ENCODE results near the gene CMAS.
"Not testable (repeated sequence)": the region's sequence is repeated elsewhere in the genome, so short reads cannot be mapped to it uniquely, and the experiment has no call there.

CMAS gene

DNA sequence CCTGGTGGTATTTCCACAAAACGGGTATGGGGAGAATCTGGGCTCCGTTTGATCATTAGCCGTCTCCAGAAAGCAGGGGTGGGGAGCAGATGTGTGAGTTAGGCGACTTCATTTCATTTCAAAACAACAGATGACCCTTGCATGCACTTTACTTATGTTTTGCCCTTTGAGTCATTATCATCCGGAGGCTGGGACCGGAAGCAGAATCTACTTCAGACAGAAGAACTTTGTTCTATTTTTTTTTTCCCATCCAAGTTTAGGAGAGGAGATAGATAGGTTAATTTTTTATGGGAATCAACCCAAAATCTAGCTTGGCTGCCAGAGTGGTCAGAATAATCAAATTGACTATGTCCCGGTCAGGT is 31.3 kb upstream of the CMAS start:
- TF ChIP-seq CTCF (conservative IDR thresholded peaks at IDR 0.05; ENCODE audit: control insufficient read depth, insufficient read depth, low read depth, low read length) = no peak
- DNase-seq (ENCODE audit: low read depth) = peak; percentile 45
- H3K4me3 ChIP-seq (ENCODE audit: control insufficient read depth, low read depth, low read length) = no peak overlapping the region

DNA sequence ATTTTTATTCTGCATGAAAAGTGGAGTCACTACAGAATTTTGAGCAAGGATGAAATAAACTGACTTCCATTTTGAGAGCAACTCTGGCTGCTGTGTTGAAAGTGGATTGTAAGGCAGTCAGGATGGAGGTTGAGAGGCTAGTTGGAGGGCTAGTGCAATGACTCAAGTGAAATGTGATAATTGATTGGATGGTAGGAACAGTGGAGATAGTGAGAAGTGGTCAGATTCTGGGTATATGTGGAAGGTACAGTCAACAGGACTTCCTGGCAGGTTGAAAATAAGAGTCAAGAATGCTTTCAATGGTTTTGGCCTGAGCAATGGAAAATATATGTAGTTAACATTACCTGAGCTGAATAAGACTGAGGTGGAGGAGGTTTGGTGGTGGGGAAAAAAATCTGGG is 29.0 kb upstream of the CMAS start:
- H3K4me3 ChIP-seq (ENCODE audit: control insufficient read depth, low read depth, low read length) = no peak overlapping the region
- no peak for DNase-seq (ENCODE audit: low read depth)
- no peak for TF ChIP-seq CTCF (conservative IDR thresholded peaks at IDR 0.05; ENCODE audit: control insufficient read depth, insufficient read depth, low read depth, low read length)

GRCh38 chr12:22018860-22019259 is 27.2 kb upstream of the CMAS start:
- no peak overlapping the region for H3K4me3 ChIP-seq (ENCODE audit: control insufficient read depth, low read depth, low read length)
- peak; percentile 38 for TF ChIP-seq CTCF (conservative IDR thresholded peaks at IDR 0.05; ENCODE audit: control insufficient read depth, insufficient read depth, low read depth, low read length)
- peak; percentile 30 for DNase-seq (ENCODE audit: low read depth)

DNA sequence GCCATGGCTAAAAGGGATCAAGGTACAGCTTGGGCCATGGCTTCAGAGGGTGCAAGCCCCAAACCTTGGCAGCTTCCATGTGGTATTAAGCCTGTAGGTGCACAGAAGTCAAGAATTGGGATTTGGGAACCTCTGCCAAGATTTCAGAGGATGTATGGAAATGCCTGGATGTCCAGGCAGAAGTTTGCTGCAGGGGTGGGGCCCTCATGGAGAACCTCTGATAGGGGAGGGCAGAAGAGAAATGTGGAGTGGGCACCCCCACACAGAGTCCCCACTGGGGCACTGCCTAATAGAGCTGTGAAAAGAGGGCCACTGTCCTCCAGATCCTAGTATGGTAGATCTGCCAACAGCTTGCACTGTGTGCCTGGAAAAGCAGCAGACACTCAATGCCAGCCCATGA is 22.5 kb upstream of the CMAS start:
- not testable (repeated sequence) for DNase-seq (ENCODE audit: low read depth); H3K4me3 ChIP-seq (ENCODE audit: control insufficient read depth, low read depth, low read length)

DNA sequence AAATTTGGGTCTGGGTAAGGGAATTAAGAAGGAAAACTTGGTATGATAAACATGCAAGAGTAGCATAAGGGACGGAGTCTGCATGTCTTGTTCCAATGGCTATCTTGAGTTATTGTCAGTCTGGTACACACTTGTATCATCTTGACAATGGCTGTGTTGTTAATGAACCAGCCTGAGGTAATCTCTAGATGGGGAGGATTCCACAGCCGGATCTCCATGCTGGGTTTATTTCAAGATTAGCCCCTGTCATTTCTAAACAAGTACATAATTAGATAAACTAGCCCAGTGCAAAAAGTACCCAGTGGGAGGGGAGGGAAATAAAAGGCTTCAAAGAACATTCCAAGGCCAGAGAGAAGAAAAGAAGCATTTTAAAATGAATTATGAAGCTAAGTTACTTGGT is 16.5 kb upstream of the CMAS start:
- no peak for DNase-seq (ENCODE audit: low read depth)
- H3K4me3 ChIP-seq (ENCODE audit: control insufficient read depth, low read depth, low read length) = no peak overlapping the region
- no peak for TF ChIP-seq CTCF (conservative IDR thresholded peaks at IDR 0.05; ENCODE audit: control insufficient read depth, insufficient read depth, low read depth, low read length)

GRCh38 chr12:22029991-22030390 is 16.0 kb upstream of the CMAS start:
- no peak overlapping the region for H3K4me3 ChIP-seq (ENCODE audit: control insufficient read depth, low read depth, low read length)
- no peak for DNase-seq (ENCODE audit: low read depth)
- TF ChIP-seq CTCF (conservative IDR thresholded peaks at IDR 0.05; ENCODE audit: control insufficient read depth, insufficient read depth, low read depth, low read length) = no peak

DNA sequence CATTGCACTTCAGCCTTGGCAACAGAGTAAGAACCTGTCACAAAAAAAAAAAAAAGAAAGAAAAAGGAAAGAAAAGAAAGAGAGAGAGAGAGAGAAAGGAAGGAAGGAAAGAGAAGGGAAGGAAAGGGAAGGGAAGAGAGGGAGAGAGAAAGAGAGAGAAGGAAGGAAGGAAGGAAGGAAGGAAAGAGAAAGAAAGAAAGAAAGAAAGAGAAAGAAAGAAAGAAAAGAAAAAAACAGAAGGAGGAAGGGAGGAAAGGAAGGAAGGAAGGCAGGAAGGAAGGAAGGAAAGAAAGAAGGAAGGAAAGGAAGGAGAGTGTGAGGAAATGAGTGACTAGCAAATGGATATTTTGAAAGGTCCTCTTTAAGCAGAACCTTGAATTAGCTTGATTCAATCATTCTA is 13.3 kb upstream of the CMAS start:
- no peak for DNase-seq (ENCODE audit: low read depth)
- no peak overlapping the region for H3K4me3 ChIP-seq (ENCODE audit: control insufficient read depth, low read depth, low read length)
- no peak for TF ChIP-seq CTCF (conservative IDR thresholded peaks at IDR 0.05; ENCODE audit: control insufficient read depth, insufficient read depth, low read depth, low read length)
